HG02884 (cell line): ENCODE measurements around the gene TRIB2.

ENCODE experiments used
- ATAC-seq: cut with Tn5 transposase; IDR thresholded peaks from one replicate; pipeline ENCODE4 v1.9.1; 2021; ENCODE audit warnings: mild to moderate bottlenecking, moderate library complexity; ENCODE audit not compliant: unreplicated experiment

Gene TRIB2

GRCh38 chr2:12737738-12738485 lies 21.2 kb downstream of the TRIB2 start:
- ATAC-seq = no peak

GRCh38 chr2:12739721-12740254 lies 23.1 kb downstream of the TRIB2 start:
- ATAC-seq = no peak

DNA sequence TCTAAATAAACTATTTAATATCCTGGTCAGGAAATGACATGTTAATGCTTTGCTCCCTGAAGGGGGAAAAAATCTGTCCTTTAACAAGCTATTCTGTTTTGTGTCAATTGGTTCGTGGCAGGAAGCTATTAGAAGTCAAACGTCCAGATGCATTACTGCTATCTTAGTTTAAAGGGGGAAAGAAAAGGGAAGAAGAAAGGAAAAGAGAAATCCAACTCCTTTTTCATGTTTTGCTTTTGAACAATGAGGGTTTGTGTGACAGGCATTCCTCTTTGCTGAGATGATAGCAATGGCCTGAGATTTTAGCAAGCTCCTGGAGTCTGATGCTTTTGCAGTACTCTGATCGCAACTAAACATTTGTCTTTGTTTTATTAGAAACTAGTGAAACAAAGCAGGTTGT lies 24.6 kb downstream of the TRIB2 start:
- no peak for ATAC-seq

DNA sequence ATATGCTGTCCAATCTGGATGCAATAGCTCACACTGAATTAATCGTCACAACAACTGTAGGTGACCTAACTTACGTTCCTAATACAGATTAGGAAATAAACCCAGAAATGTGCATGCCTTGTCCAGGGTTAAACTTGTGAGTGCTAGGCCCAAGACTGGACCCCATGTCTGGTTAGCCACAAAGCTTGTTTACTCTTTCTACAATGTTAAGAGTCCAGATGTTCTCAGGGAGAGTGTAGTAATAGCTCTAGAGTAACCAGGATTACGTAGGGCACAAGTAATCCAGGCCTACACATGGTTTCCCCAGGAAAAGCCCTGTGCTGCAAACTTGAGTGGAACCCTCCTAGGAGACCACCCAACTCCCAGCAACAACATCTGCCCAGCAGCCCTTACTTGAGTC lies 26.2 kb downstream of the TRIB2 start:
- no peak for ATAC-seq

DNA sequence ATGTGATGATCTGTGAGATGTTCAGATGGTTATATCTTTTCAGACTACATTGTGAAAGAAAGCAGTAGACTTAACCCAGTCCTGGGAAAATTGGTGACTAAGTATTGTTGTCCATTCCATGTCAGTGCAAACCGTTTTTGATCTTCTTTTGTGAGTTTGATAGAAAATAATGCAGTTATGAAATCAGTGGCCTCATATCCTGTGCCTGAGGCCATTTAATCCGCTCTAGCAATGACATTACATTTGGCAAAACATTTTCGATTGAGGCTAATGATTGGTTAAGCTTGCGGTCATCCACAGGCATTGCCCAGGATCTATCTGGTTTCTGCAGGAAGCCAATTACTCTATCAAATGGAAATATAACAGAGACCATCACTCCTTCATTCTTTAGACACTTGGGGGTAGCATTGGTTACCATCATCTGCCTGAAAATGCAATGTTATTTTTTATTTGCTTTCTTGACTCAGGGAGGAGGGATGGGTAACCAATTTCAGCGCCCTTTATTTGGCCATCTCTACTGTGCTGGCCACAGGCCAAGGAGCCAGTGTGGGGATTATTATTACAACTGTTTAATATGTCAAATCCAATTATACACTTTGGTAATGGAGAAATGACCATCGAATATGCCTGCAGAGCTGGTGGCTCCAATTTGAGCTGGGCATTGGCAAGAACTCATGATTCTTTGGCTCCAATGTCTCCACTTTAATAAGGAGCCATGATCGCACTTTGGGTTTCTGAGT lies 33.6 kb downstream of the TRIB2 start:
- no peak for ATAC-seq

DNA sequence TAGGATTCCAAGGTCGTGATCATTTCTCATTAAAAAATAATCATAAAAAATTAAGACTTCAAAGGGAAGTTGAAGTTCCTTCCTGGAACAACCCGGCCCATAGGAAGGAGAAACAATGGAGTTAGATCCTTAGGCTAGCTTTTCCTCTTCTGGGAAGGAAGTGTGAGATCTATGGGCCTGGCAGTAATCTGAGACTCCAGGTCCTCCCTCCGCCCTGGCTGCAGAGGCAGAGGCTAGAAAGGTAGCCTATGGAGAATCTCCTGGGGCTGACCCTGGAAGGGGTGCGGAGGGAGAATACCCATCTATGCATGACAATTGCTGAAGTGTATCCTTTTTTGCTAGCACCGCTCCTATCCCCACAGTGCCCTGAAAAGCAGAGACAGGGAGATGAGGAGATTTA lies 37.9 kb downstream of the TRIB2 start:
- no peak for ATAC-seq

DNA sequence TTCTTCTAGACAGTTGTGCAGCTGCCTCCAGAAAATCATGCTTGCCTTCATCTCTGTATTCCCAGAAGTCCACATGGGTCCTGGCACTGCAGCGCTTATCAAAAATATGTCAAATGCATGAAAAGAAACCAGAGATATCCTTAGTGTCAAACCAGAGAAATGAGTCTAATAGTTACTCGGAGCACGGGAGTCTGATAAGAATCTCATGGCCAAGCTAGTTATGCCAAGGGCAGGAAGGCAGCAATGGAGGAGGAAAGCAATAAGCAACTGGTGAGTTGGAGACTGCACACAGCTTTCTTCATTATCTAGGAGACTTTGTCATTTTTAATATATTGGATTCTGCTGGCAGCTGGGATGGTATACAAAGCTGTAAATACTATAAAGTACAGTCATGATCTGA lies 38.6 kb downstream of the TRIB2 start:
- ATAC-seq = no peak

DNA sequence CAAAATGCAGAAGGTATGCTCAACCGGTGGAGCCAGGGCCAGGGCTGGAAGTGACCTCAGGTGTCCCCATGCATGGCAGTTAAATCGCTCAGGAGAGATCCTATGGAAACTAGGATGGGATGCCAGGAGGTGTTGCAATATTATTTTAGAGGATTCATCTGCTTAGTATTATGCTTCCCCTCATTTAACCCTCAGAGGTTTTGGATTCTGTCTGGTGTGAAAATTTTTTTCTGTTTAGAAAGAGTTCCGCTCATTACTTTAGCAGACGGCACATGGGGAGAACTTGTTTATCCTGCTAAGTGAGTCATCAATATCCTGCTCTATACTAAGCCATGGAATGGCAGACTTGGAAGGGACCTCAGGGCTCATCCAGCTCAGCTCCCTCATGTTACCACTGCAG lies 42.5 kb downstream of the TRIB2 start:
- no peak for ATAC-seq

DNA sequence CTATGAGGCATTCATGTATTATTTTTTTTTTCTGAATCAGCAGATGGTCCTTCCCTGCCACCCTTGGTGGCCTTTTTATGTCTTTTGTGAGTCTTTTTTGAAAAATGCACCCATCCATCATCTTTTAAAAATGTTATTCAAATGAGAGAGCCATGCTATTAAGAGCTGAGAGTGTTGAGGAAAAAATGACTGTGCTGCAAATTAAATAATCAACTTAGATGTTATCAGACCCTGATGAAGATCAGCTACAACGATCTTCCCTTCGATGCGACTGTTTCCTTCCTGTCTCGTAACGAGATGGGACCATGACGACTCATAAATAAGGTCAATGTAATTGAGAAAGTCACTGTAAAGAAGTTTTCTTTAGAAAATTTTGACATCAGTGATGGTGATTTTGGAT lies 44.4 kb downstream of the TRIB2 start:
- no peak for ATAC-seq

- no peak for ATAC-seq
These were observed 45.6 kb downstream of the TRIB2 start for GRCh38 chr2:12762337-12762736.

- ATAC-seq = no peak
These were observed 46.2 kb downstream of the TRIB2 start for GRCh38 chr2:12762976-12763375.

DNA sequence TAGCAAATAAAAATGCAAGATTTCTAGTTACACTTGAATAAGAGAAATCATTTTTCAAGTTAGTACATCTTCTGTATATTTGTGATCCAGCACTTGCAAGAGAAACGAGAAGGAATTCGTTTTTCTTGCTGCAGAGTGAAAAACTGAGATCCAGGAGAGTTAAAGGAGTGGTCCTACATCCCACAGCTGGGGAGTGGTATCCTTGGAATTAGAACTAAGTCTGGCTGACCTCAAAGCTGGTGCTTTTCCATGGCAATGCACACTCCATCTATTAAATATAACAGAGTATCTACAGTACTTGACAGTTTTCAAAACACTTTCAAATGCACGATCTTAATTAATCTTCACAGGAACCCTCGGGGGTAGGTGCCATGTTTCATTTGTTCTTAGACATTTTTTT lies 46.8 kb downstream of the TRIB2 start:
- ATAC-seq = no peak

DNA sequence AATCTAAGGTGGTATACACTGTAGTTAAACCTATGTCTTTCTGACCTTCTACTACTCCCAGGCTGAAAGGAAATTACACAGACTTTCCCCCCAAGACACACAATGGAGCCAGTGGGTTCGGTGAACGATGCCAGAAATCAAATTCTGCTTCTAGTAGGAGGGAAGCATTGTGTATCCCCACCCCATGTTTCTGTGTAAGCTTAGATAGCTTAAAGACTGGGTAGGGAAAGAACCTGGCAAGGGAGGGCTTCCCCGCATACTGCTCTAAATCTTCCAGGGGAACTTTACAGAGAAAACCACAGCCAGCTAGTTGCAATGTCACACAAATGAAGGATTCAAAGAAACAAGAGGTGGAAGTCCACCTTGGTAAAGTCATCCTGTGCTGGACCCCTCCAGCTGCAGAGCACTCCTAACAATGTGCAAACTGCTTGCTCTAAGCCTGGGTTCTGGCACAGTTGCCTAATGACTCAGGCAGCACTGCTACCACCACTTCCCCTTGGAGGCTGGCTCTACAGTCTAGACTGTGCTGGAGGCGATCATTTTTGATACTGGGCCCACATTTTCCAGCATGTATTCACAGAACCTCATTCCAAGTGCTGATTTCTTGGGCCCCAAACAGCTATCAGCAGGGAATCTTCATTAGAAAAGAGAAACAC lies 47.5 kb downstream of the TRIB2 start:
- no peak for ATAC-seq

GRCh38 chr2:12764849-12765605 lies 48.3 kb downstream of the TRIB2 start:
- no peak for ATAC-seq

GRCh38 chr2:12766421-12766879 lies 49.7 kb downstream of the TRIB2 start:
- no peak for ATAC-seq

GRCh38 chr2:12767541-12767940 lies 50.8 kb downstream of the TRIB2 start:
- ATAC-seq = no peak

DNA sequence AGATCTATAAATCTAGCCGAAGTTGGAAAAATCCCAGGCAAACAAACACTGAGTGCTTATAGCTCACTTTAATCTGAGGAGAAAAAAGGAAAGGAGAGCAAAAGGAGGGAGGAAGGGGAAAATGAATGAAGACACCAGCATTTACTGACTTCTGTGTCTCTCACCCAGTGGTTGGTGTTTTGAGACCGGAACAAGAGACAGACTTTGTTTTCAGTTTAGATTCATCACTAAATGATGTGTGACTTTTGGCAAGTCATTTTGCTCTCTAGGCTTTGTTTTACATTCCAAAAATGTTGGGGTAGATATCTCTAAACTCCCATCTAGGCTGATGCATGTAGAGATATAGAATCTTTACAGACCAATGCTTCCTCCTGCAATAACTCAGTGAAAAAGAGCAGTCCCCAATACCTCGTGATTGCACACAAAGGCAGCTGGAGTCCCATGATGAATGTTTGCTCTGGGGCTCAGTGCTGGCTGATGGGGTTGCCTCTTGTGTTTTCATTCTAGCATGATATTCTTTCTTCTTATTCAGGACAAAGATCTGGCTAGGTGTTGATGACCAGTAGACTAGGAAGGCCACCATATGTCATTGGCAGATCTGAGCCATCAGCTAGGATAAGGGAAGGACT lies 51.4 kb downstream of the TRIB2 start:
- no peak for ATAC-seq

GRCh38 chr2:12769492-12770105 lies 52.9 kb downstream of the TRIB2 start:
- no peak for ATAC-seq

GRCh38 chr2:12770300-12770968 lies 53.7 kb downstream of the TRIB2 start:
- no peak for ATAC-seq
